ENCODE data around the gene KPNA2.
"Not testable (repeated sequence)": the region's sequence is repeated elsewhere in the genome, so short reads cannot be mapped to it uniquely, and the experiment has no call there.

Gene KPNA2

DNA sequence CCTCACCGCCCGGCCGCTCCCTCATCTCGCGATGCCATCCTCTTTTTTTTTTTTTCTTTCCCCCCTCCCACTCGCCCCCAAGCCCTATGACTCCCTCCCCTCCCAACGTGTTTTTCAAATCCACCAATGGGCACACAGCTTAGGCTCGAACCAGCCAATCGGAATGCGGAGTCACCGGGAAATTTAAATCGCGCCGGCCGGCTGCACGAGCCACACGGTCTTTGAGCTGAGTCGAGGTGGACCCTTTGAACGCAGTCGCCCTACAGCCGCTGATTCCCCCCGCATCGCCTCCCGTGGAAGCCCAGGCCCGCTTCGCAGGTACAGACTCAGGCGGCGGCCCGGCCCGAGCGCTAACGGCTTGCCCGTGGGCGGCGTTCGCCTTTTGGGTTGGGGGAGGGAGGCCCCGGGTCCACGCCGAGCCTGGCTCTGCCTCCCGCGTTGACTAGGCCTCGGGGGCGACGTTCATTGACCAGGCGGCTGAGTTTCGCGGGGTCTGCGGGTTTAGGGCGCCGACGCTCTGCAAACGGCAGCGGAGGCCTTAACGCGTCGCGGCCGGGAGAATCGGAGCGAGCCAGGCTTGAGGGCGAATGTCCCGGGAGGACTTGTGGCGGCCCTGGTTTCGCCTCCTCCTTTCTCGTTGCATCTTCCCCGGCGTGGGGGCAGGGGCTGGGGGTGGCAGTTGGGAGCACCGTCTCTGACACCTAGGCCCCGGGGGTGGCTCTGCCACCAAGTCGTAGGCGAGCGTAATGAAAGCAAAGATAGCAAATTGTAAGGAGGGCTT is at the start of gene KPNA2:
TSS of gene KPNA2 (plus strand) at position 213 of the 781 bp plus-strand sequence. CDS start 1,398 bp downstream, outside the sequence.
- peak; percentile 97 for DNase-seq (ENCODE audit: low read depth in 2 of 2)

DNA sequence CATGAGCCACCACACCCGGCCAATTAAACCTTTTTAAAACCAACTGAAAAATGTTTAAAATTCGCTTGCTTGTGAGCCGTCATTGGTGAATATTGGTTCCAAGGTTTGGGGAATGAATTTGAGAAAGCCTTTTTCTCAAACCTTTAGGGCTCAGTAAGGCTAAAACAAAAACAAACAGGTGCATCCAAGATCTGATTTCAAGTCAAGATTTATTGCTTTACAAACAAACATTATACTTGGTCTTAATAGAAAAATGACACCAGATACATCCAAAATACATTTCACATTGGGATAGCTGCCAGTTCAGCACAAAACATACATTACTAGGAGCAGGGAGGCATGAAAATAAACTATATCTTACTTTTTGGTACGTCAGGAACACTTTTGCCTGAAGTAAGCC is 44.6 kb upstream of the KPNA2 start:
- no peak for DNase-seq (ENCODE audit: low read depth in 2 of 2)

DNA sequence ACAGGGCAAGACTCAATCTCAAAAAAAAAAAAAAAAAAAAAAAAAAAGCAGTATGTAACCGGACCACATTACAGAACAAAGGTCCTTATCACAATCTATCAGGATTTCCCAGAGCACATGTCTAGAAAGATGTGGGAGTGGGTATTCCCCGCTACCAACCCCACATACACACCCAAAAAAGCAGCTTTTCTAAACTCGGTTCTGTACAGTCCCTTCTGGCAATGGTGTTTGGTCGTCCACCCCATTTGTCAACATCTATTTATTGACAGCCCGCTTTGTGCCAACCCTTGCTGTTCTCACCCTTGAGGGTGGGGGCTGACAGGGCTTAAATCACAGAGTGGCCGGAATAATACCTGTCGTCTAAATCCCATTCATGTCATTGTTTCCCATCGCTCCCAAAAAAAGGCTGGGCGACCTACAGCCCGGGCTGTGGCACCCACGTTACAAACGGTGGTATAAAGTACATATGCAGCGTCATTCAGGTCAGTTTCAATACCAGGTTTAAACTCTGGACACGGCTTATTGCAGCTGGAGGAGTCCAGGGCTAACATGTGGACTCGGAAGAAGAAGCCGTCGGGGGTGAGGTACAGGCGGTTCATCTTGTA is 42.9 kb upstream of the KPNA2 start:
- no peak for DNase-seq (ENCODE audit: low read depth in 2 of 2)

DNA sequence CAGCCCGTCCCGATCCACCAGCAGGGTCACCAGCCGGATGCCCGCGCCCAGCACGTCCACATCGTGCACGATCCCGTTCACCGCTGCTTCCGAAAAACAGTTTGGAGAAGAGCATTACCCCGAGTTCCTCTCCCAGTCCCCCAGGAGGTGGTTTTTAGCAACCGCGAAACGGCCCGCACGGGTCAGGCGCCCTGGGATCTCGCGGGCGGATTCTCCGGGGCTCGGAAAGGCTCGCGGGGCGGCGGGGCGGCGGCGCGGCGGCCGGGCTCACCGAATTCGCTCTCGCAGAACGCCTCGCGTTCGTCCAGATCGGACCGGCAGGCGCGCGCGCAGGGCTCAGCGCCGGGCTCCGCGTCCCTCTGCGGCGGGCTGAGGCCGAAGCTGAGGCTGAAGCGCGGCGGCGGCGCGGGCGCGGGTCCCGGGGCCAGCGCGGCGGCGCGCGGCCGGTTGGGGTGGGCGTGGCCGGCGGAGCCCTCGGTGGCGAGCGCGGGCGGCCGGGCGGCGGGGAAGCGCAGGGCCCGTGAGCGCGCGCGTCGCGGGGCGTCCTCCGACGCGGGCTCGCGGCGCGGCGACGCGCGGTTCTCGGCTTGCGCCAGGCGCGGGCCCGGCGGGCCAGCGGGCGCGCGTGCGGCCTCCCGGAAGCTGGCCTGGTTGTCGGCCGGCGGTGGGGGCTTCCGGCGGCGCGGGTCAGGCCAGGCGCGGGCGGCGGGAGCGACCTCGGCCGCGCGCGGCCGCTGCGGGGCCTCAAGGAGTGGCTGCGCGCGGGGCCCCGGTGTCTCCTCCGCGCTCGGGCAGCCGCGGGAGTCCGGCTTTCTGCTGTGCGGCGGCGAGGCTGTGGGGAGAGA is 42.2 kb upstream of the KPNA2 start:
- DNase-seq (ENCODE audit: low read depth in 2 of 2): peak; percentile 62 to 64

DNA sequence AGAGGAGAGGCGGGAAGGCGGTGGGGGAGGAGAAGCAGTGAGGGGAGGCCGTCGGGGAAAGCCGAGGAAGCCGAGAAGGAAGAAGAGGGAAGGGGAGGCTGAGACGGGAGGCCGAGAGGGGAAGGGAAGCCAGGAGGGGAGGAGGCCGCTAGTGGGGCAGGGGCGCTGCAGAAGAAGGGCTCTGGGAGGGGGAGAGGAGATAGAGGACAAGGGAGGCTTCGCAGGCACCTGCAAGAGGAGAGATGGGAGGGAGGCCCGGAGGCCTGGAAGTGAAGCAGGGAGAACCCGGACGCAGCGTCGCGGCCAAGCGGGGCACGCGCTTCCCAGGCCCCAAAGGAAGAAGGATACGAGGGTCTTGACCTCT is 41.6 kb upstream of the KPNA2 start:
- no peak for DNase-seq (ENCODE audit: low read depth in 2 of 2)

DNA sequence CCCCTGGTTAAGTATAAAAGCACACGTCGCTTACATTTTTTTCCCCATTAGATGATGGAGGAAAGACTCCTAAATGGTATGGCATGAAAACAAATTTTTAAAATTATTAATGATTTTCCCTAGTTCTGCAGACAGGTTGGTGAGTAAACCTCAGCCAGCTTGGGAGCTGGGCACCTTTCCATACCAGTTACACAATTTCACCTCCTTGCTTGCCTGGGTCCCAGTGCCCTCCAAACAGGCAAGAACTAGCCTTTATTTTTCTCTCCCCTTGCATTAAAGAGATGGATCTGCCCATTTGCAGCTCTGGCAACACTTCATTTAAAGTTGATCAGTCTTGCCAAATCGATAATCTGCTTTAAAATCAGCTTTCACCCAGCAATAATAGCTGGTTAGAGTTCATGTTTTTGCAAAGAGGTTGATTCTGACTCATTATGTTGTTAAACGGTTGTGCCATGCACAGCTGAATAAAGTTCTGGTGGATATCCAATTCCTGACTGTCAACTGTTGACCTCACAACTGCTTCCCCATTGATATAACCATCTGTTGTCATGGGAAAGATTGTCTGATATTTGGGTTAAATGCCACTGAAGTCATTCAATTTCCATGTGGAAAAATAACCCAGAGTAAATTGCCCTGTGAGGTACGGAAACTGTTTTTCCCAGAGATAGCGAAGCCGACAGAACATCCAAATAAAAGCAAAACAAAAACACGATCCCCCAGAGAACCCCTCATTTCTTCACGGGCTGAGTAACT is 40.5 kb upstream of the KPNA2 start:
- DNase-seq (ENCODE audit: low read depth in 2 of 2): no peak

DNA sequence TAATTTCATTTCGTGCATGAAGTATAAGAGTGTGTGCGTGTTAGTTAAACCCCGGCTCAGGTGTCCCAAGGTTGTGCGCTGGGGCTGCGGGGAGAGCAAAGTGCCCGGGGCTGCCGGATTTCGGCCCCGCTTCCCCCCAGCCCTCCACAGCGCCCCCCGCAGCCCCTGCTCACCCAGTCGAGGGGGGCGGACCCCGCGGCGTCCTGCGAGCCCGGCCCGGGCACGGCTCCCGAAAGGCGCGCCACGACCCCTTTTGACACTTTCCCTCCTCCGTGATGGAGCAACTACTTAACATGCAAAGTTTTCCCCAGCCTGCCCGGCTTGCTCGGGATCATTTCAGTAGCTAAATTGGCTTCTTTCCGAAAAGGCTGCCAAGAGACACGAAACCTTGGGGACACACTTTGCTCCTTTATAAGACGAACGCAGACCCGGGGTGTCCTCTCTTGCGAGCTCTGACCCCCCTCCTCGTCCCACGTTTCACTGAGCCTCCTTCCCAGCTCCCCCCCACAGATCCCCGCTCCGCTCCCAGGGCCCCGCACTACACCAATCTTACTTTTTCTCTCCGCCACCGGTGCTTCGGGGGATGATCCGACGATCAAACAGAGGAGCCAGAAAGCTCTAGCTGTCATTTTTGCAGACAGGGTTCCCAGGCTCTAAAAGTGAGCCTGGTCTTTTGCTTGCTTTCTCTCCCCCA is 39.8 kb upstream of the KPNA2 start:
- no peak for DNase-seq (ENCODE audit: low read depth in 2 of 2)

DNA sequence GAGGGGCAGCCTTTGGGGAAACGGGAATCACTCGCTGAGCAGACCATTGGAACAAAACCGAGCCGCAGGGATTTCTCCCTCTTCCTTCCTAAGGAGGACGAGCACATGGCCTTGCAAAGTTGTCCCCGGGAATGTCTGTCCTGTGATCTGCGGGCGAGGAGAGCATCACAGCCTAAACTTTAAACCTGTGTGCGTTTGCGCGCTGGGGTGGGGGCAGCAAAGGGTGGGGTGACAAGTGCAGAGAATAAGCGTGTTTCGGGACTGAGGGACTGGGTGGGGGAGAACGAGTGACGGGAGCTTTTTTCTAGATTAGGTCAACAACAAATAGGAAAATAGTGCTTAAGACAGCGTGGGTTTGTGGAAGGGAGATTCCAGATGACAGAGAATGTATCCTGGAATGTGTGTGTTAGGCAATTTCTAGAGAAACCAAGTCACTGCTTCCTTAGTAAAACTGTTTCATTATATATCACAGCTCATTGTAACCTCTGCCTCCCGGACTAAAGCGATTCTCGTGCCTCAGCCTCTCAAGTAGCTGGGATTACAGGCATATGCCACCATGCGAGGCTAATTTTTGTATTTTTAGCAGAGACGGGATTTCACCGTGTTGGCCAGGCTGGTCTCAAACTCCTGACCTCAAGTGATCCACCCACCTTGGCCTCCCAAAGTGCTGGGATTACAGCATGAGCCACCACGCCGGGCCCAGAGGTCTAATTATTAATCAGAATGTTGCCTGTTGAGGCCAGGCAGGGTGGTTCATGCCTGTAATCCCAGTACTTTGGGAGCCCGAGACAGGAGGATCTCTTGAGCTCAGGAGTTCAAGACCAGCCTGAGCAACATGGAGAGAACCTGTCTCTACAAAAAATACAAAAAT is 39.0 kb upstream of the KPNA2 start, which contains the start of gene C17orf58:
TSS of gene C17orf58 (minus strand) at position 169 of the 871 bp plus-strand sequence. CDS start 271 bp downstream, outside the sequence.
- not testable (repeated sequence) for DNase-seq (ENCODE audit: low read depth in 2 of 2)

DNA sequence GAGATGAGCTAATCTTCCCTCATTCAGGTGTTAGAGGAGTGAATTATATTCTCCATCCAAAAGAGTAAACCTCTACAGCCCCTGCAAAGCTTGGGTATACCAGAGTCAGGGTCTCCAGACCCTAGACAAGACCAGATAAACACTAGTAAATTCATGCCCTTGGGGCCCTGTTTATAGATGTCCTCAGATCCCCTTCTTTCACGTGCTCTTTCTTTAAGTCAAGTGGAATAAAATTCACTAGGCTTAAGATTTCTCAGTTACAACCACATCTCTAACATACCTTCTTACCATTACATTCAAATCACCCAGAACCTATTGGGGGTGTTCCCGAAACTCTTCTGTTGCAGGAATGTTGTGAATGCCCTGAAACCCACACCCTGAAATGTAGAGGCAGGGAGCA is 37.1 kb upstream of the KPNA2 start:
- DNase-seq (ENCODE audit: low read depth in 2 of 2): no peak

DNA sequence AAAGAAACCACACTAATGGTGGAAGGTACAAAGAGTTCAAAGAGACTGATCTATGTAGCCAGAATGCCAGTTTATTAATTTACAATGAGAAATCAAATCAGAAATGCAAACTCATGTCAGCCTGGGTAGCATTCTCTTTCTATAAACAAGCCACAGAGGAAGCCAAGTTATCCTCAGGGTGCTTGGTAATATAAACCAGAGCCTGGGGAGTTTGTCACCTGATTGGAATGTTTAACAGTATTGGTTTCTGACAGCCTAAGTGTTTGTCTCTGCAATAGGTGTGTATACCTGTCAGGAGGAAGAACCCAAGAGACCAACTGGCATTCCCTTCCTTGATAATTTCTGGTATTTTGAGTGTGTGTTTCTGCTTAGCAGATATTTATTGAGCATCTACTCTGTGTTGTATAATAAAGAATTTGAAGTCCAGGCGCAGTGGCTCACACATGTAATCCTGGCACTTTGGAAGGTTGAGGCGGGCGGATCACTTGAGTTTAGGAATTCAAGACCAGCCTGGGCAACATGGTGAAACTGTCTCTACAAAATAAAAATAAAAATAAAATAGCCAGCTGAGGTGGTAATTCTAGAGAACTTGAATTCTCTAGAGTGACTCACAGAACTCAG is 36.1 kb upstream of the KPNA2 start:
- no peak for DNase-seq (ENCODE audit: low read depth in 2 of 2)

DNA sequence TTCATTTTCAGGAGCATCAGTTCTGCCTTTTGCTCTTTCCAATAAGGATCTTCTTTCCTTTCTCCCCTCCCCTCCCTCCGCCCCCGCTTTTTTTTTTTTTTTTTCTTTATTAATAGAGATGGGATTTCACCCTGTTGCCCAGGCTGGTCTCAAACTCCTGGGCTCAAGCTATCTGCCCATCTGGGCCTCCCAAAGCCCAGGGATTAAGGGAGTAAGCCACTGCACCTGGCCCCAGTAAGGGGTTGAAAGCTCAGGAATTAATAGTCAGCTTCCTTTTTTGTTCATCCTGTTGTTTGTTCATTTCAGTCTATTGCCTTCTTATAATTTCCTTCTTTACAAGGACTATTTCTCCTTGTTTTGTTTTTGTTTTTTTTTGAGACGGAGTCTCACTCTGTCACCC is 31.3 kb upstream of the KPNA2 start:
- DNase-seq (ENCODE audit: low read depth in 2 of 2): no peak

DNA sequence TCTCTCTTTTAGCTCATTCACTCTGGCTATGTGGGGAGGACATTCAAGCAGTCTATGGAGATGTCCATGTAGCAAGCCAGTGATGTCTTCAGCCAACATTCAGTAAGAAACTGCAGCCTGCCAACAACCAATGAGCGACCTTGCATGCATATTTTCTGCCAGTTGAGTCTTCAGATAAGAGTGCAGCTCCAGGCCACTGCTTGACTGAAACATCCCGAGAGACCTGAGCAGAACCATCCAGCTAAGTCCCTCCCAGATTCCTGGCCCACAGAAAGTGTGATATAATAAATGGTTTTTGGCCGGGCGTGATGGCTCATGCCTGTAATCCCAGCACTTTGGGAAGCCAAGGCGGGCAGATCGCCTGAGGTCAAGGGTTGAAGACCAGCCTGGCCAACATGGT is 28.7 kb upstream of the KPNA2 start:
- DNase-seq (ENCODE audit: low read depth in 2 of 2): no peak

DNA sequence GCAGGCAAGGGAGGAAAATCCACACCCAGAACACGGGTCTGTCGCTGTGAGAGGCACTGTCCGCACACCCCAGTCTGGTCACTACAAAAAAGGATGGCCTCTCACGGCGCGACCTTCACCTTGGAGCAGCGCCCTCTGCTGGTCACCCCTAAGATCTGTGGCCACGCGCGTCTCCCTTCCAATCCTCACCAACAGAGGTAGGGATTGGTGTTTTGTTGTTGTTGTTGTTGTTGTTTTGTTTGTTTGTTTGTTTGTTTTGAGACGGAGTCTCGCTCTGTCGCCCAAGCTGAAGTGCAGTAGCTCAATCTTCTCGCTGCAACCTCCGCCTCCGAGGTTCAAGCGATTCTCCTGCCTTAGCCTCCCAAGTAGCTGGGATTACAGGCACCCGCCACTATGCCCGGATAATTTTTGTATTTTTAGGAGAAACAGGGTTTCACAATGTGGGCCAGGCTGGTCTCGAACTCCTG is 24.3 kb upstream of the KPNA2 start:
- no peak for DNase-seq (ENCODE audit: low read depth in 2 of 2)

DNA sequence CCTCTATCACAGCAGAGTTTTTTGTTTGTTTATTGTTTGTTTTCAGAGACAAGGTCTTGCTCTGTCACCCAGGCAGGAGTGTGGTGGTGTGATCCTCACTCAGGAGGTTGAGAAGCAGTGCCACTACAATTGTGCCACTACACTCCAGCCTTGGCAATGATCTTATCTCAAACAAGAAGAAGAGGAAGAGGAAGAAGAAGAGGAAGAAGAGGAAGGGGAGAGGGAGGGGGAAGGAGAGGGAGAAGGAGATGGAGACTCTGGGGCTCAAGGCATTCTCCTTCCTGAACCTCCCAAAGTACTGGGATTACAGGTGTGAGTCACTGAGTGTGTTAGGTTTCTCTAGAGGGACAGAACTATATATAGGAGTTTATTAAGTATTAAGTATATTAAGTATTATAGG is 22.1 kb upstream of the KPNA2 start:
- DNase-seq (ENCODE audit: low read depth in 2 of 2): no peak

DNA sequence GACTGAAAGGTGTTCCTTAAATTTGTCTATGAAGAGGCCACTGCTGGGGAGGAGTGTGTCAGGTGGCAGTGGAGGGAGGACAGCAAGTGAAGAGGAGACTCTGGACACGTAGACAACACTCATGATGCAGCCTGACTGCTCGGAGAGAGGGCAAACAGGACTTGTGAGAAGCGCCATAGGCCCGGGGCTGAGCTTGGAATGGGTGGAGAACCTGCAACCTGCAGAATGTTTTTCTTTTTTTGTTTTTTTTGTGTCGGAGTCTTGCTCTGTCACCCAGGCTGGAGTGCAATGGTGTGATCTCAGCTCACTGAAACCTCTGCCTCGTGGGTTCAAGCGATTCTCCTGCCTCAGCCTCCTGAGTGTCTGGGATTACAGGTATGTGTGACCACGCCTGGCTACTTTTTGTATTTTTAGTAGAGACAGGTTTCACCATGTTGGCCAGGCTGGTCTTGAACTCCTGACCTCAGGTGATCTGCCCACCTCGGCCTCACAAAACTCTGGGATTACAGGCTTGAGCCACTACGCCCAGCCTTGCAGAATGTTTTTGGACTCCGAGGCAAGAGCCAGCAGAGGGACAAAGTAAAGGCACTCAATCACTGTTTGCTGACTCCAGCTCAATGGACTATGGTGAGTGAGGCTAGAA is 20.3 kb upstream of the KPNA2 start:
- DNase-seq (ENCODE audit: low read depth in 2 of 2): no peak

DNA sequence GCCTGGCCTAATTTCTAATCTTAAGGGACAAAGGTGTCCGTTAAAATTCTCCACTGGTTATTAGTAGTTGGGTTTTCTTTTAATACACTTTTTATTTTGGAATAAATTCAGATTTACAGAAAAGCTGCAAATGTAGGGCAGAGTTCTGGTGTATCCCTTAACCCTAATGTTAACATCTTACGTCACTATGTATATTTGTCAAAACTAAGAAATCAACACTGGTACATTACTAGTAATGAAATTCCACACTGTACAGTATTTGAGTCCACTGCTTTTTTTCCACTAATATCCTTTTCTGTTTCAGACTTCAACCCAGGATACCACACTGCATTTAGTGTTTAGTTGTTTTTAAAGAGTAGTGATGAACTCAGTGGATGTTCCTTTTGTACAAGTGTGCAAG is 18.7 kb upstream of the KPNA2 start:
- no peak for DNase-seq (ENCODE audit: low read depth in 2 of 2)

DNA sequence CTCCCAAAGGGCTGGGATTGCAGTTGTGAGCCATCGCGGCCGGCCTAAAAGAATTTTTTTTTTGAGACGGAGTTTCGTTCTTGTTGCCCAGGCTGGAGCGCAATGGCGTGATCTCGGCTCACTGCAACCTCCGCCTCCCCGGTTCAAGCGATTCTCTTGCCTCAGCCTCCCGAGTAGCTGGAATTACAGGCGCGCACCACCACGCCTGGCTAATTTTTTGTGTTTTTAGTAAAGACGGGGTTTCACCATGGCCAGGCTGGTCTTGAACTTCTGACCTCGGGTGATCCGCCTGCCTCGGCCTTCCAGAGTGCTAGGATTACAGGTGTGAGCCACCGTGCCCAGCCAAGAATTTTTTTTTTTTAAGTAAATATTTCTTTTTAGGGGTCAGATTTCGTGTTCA is 17.0 kb upstream of the KPNA2 start:
- DNase-seq (ENCODE audit: low read depth in 2 of 2): not testable (repeated sequence)

DNA sequence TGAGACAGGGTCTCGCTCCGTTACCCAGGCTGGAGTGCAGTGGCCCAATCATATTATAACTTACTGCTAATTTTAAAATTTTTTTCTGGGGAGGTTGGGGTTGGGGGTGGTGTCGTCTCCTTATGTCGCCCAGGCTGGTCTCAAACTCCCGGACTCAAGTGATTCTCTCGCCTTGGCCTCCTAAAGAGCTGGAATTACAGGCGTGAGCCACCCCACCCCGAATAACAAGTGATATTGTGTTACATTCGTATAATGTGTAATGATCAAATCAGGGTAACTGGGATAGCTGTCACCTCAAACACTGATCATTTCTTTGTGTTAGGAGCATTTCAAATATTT is 16.2 kb upstream of the KPNA2 start:
- DNase-seq (ENCODE audit: low read depth in 2 of 2): no peak

DNA sequence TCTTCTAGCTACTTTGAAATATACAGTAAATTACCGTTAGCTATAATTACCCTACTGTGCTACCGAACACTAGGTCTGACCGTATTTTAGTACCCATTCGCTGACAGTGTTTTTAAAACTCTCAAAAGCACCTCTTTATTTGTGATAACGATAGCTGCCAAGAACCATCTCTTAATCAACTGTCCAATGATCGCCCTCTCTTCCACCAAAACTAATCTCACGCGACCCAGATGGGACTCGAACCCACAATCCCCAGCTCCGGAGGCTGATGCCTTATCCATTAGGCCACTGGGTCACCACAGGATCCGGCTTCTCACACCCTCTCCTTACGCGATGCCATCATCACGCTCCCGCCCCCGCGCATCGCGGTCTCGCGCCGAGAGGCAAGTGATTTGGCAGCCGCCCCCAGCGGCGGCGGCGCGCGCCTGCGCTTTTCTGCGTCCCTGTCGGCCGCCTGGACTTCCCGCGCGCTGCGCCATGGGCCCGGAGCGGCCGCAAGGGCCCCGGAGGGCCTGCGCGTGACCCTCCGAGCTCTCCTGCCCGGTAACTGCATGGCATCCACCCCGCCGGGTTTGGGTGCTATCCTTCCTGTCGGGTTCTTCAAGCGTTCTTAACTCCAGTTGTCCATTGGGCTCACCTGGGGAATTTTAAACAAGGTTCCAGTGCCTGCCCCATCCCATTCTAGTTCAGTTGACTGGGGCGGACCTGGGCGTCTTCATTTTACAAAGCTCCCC is 15.7 kb upstream of the KPNA2 start:
- peak; percentile 89 to 90 for DNase-seq (ENCODE audit: low read depth in 2 of 2)

Measured in fibroblast of skin of left biceps (primary cell).